ENCODE data around the gene RAE1.
A peak's percentile ranks its signal among the peaks of the same experiment; 100 is the strongest.
"Not testable (repeated sequence)": the region's sequence is repeated elsewhere in the genome, so short reads cannot be mapped to it uniquely, and the experiment has no call there.

Gene RAE1

GRCh38 chr20:57341663-57342062 is 9.4 kb upstream of the RAE1 start:
- H3K4me3 ChIP-seq (ENCODE audit: low read depth, low read length), result no peak overlapping the region
- TF ChIP-seq CTCF (IDR thresholded peaks at IDR 0.05; ENCODE audit: borderline replicate concordance, insufficient read depth, low read depth, low read length), result no peak

DNA sequence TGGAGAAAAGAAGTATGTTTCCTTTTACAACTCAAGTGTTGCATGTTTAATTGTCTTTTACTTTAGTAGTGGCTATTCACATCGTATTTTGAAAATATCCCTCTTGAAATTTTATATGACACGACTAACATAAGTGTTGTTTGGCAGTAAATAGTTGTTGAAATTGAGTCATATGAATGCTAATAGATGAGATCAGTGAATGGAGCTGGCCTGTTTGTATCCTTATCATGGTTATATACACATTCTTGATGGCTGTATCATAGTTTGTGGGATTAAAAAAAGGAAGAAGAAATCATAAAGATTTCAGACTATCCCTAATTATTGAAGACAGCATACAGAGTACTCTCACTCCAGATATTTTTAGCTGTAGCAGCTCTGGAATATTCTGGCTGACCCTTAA is 8.2 kb upstream of the RAE1 start:
- TF ChIP-seq CTCF (IDR thresholded peaks at IDR 0.05; ENCODE audit: borderline replicate concordance, insufficient read depth, low read depth, low read length), result no peak
- H3K4me3 ChIP-seq (ENCODE audit: low read depth, low read length), result no peak overlapping the region

DNA sequence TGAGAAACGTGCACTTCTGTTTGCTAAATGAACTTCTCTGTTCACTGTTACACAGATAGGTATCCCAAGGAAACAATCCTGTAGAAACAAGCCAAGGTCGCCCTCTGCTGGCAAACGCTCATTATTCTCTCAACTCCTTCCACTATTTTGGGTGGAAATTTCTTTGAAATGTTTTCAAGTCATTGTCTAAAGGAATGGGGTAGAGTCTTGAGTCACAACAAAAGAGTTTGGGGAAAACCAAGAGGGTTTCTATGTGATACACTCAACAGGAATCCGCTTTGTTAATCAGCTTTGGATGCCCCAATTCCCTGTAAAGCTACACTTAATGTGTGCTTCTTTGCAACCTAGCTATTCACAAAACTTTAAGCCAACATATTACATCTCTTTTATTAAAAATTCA is 4.6 kb upstream of the RAE1 start:
- H3K4me3 ChIP-seq (ENCODE audit: low read depth, low read length), result no peak overlapping the region
- peak; percentile 52; the same call in 1 of the 2 replicates for TF ChIP-seq CTCF (IDR thresholded peaks at IDR 0.05; ENCODE audit: borderline replicate concordance, insufficient read depth, low read depth, low read length)

GRCh38 chr20:57347393-57347792 is 3.7 kb upstream of the RAE1 start:
- TF ChIP-seq CTCF (IDR thresholded peaks at IDR 0.05; ENCODE audit: borderline replicate concordance, insufficient read depth, low read depth, low read length), result no peak
- no peak overlapping the region for H3K4me3 ChIP-seq (ENCODE audit: low read depth, low read length)

DNA sequence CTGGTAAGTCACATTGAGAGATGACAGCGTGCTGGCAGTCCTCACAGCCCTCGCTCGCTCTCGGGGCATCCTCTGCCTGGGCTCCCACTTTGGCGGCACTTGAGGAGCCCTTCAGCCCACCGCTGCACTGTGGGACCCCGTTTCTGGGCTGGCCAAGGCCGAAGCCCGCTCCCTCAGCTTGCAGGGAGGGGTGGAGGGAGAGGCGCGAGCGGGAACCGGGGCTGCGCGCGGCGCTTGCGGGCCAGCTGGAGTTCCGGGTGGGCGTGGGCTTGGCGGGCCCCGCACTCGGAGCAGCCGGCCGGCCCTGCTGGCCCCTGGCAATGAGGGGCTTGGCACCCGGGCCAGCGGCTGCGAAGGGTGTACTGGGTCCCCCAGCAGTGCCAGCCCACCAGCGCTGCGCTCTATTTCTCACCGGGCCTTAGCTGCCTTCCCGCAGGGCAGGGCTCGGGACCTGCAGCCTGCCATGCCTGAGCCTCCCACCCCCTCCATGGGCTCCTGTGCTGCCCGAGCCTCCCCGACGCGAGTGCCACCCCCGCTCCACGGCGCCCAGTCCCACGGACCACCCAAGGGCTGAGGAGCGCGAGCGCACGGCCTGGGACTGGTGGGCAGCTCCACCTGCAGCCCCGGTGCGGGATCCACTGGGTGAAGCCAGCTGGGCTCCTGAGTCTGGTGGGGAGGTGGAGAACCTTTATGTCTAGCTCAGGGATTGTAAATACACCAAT is 2.7 kb upstream of the RAE1 start:
- not testable (repeated sequence) for H3K4me3 ChIP-seq (ENCODE audit: low read depth, low read length)

GRCh38 chr20:57348922-57349574 is 2.0 kb upstream of the RAE1 start:
- H3K4me3 ChIP-seq (ENCODE audit: low read depth, low read length), result not testable (repeated sequence)

DNA sequence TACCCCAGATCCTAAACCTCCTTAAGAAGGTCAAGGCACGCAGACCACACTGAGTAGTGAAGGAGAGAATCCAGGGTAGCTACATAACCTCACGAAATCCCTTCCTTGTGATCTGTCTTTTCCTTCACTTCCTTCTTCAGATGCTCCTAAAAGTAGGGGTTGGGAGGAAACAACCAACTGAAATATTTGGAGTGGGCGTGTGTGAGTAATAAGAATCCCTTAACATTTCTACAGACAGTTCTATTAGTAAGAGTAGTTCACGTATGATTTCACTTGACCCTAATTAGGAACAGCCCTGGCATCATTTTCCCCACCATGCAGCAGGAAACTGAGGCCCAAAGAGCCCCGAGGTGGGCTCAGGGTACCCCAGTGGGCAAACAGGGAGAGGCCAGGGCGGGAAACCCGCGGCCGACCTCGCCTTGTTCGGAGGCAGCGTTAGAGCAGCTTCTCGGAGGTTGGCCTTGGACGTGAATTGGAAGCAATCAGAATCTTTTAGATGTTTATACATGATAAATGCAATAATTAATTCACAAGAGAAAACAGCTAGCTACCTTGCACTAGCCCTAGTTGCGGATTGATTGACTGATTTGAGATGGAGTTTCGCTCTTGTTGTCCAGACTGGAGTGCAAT is 859 bp upstream of the RAE1 start:
- H3K4me3 ChIP-seq (ENCODE audit: low read depth, low read length), result no peak overlapping the region
- TF ChIP-seq CTCF (IDR thresholded peaks at IDR 0.05; ENCODE audit: borderline replicate concordance, insufficient read depth, low read depth, low read length), result no peak

- H3K4me3 ChIP-seq (ENCODE audit: low read depth, low read length), result peak overlapping the region; percentile 74
Measured at GRCh38 chr20:57350726-57351041, 371 bp upstream of the RAE1 start.
